T-helper 17 cell (primary cell): ENCODE data around the gene NUDT21. TPM values are rescaled to one million over a fixed set of nuclear protein-coding genes. Genes with fewer than 3 reads are reported as not detected.

ENCODE experiments used
- total RNA-seq, 4 donors: library from RNA in 2 of 4; stranded (reverse) in 2 of 4; gene quantifications; one replicate each; pipeline ENCODE4 v1.2.3 and lab custom pipeline; 2022 to 2026

NUDT21 gene
- total RNA-seq, 2 donors from 2014 or later, result 84.8 to 92.2 TPM

Other genes with a start within 250 kb of the NUDT21 start
- 100 to 1,000 TPM in 1 of 2 donors, 10 to 100 TPM in 1; 64.8 to 102 TPM for gene AMFR, start 25.8 kb downstream of the NUDT21 start, total RNA-seq
- 10 to 100 TPM; 19.9 to 26.1 TPM for gene OGFOD1, start 222 bp upstream of the NUDT21 start, total RNA-seq
- 10 to 100 TPM; 47.2 to 60.9 TPM for gene BBS2, start 68.7 kb upstream of the NUDT21 start, total RNA-seq
- not detected for gene MT4, start 113.7 kb upstream of the NUDT21 start, total RNA-seq
- gene MT3, start 138.2 kb upstream of the NUDT21 start, total RNA-seq, result not detected
- 10 to 100 TPM; 36.4 to 43.4 TPM for gene MT2A, start 157.3 kb upstream of the NUDT21 start, total RNA-seq
- 1 to 10 TPM; 1.9 to 8.7 TPM for gene MT1E, start 174.4 kb upstream of the NUDT21 start, total RNA-seq
- not detected for gene MT1M, start 181.3 kb upstream of the NUDT21 start, total RNA-seq
- not detected for gene MT1A, start 187.3 kb upstream of the NUDT21 start, total RNA-seq
- not detected for gene MT1B, start 200.6 kb upstream of the NUDT21 start, total RNA-seq
- 1 to 10 TPM; 3.3 to 8.8 TPM for gene MT1F, start 206.6 kb upstream of the NUDT21 start, total RNA-seq
- gene MT1G, start 216.7 kb upstream of the NUDT21 start, total RNA-seq, result under 1 TPM in 1 of 2 donors, not detected in 1; 0.85 TPM
- not detected for gene MT1H, start 218.5 kb upstream of the NUDT21 start, total RNA-seq
- 10 to 100 TPM; 22.0 to 22.1 TPM for gene MT1X, start 231.1 kb upstream of the NUDT21 start, total RNA-seq